Vagina (tissue), 2 donors: ENCODE data around the gene ELN.

ENCODE experiments used
- CTCF ChIP-seq, 3 experiments: fragments of 450-650 bp in 2 of 3; fragments of 200-600 bp in 1 of 3; sonication (generic) in 1 of 3; IDR thresholded peaks; one replicate each; pipeline ENCODE4 v1.5.1; 2017 to 2019; ENCODE audit warnings: antibody characterized with exemption in 3 of 3, mild to moderate bottlenecking in 2 of 3, moderate library complexity in 2 of 3
- POLR2A ChIP-seq, 2 donors: fragments of 450-650 bp; IDR thresholded peaks; one replicate each; pipeline ENCODE4 v1.6.1; 2017; ENCODE audit warnings: antibody characterized with exemption in 2 of 2, mild to moderate bottlenecking in 2 of 2, moderate library complexity in 2 of 2
- POLR2AphosphoS5 ChIP-seq, 2 donors: sonication (generic); formaldehyde crosslinking; IDR thresholded peaks; one replicate each; pipeline ENCODE4 v1.9.0; 2017; ENCODE audit warnings: antibody characterized with exemption in 2 of 2, mild to moderate bottlenecking in 2 of 2, low read depth in 1 of 2; ENCODE audit not compliant: insufficient read depth in 1 of 2

- TF ChIP-seq CTCF (IDR thresholded peaks at IDR 0.05): no peak
- TF ChIP-seq POLR2A (IDR thresholded peaks at IDR 0.05): no peak
- TF ChIP-seq POLR2AphosphoS5 (IDR thresholded peaks at IDR 0.05; ENCODE audit: insufficient read depth in 1 of 2, low read depth in 1 of 2): no peak
Measured at GRCh38 chr7:74053589-74054186, 25.7 kb downstream of the ELN start.
